CD1c-positive myeloid dendritic cell (primary cell): ENCODE results near the gene XRN1.
"Not testable (repeated sequence)": the region's sequence is repeated elsewhere in the genome, so short reads cannot be mapped to it uniquely, and the experiment has no call there.

Source experiments
- DNase-seq: peaks from one replicate; pipeline ENCODE4 v3.0.0-alpha.2; 2016; ENCODE audit errors: extremely low spot score

The XRN1 gene, protein sequence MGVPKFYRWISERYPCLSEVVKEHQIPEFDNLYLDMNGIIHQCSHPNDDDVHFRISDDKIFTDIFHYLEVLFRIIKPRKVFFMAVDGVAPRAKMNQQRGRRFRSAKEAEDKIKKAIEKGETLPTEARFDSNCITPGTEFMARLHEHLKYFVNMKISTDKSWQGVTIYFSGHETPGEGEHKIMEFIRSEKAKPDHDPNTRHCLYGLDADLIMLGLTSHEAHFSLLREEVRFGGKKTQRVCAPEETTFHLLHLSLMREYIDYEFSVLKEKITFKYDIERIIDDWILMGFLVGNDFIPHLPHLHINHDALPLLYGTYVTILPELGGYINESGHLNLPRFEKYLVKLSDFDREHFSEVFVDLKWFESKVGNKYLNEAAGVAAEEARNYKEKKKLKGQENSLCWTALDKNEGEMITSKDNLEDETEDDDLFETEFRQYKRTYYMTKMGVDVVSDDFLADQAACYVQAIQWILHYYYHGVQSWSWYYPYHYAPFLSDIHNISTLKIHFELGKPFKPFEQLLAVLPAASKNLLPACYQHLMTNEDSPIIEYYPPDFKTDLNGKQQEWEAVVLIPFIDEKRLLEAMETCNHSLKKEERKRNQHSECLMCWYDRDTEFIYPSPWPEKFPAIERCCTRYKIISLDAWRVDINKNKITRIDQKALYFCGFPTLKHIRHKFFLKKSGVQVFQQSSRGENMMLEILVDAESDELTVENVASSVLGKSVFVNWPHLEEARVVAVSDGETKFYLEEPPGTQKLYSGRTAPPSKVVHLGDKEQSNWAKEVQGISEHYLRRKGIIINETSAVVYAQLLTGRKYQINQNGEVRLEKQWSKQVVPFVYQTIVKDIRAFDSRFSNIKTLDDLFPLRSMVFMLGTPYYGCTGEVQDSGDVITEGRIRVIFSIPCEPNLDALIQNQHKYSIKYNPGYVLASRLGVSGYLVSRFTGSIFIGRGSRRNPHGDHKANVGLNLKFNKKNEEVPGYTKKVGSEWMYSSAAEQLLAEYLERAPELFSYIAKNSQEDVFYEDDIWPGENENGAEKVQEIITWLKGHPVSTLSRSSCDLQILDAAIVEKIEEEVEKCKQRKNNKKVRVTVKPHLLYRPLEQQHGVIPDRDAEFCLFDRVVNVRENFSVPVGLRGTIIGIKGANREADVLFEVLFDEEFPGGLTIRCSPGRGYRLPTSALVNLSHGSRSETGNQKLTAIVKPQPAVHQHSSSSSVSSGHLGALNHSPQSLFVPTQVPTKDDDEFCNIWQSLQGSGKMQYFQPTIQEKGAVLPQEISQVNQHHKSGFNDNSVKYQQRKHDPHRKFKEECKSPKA (N-terminal part only)

DNA sequence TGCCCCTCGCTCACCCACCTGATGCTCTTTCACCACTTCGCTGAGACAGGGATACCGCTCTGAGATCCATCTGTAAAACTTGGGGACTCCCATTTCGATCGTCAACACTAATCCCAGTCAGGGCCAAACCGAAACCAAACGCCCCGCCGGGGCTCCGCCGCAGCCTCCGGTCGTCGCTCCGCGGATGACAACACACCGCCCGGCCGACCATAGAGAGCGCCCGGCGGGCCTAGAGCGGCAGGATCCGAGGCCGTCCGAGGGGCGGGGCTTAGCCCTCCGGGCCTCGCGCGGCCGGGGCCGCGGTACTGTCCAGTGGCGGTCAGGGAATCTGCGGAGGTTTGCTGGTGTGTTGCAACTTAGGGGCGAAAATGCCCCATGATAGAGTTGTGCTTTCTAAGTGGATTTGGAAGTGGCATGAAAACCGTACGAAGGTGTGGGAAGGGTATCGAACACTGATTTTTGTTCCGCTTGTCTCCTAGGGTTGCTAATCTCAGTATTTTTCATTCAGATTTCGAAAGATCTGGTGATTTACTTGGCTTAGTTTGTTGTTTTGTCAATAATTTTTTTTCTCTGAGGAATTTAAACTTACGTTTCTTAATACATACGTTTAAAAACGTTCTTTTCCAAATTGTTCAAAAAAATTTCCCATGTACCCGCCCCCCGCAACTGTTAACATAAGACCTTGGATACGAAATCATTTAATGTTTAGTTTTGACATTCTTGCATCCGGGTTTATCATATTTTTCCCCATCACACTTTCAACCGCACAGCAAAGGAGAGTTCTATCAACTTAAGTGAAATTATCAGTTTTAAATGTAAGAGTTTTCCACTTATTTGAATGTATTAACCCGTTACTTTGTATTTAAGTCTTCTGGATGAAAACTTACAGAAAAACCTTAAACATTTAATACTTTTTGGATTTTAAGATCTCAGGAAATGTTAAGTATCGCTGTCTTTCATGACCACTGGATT is at the start of gene XRN1:
Gene XRN1 (minus strand): TSS at position 186 of the 972 bp plus-strand sequence. CDS start 93 bp downstream, at position 93.
- DNase-seq: peak; percentile 97

DNA sequence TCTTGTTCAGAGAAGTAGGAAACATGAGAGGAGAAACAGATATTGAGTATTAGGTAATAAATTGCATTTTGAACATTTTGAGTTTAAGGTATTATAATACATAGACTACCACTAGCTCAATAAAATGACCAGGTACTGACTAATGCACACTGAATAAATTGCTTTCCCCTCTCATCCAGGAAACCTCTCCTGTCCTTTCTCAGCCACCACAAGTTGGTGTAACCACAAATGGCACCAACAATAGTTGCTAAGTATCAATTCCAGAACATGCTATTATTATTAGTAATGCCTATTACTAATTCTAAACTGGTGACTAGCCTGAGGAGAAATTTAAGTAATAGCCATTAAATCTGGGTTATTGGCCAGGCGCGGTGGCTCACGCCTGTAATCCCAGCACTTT is 47.3 kb upstream of the XRN1 start:
- DNase-seq: no peak

DNA sequence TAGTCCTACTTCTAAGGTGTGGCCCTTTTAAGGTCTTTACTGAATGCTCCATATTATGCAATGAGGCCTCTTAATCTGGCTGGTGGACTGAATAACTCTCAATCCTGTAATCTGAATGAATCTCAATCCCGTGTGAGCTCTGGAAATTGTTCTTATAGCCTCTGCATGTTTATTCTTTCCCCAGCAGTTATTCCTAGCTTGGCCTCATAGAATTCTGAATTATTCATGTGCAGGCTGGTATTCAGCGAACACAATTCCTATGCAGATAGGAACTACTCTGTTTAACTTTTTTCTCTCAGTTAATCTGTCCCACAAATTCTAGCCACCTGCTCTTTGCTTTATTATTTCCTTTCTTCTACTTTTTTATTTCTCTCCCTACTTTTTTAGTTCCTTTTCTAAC is 44.3 kb upstream of the XRN1 start:
- DNase-seq: no peak

DNA sequence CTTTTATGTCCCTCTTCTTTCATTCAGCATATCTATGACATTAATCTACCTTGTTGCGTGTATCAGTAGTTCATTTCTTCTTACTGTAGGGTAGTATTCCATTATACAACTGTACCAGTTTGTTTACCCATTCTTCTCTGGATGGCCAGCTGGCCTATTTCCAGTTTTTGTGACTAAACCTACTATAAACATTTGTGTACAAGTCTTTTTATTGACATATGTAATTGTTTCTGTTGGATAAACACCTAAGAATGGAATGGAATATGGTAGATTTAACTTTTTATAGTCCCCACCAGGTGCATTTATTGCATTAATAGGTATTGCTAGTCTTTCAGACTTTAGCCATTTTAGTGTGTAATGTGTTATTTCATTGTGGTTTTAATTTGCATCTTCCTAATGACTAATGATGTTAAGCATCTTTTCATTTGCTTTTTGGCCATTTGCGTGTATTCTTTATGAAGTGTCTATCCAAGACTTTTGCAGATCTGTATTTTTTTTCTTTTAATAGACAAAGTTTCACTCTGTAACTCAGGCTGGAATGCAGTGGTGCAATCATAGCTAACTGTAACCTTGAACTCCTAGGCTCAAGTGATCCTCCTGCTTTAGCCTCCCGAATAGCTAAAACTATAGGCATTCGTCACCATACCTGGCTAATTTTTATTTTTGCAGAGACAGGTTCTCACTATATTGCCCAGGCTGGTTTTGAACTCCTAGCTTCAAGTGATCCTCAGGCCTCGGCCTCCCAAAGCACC is 41.9 kb upstream of the XRN1 start:
- DNase-seq: no peak

DNA sequence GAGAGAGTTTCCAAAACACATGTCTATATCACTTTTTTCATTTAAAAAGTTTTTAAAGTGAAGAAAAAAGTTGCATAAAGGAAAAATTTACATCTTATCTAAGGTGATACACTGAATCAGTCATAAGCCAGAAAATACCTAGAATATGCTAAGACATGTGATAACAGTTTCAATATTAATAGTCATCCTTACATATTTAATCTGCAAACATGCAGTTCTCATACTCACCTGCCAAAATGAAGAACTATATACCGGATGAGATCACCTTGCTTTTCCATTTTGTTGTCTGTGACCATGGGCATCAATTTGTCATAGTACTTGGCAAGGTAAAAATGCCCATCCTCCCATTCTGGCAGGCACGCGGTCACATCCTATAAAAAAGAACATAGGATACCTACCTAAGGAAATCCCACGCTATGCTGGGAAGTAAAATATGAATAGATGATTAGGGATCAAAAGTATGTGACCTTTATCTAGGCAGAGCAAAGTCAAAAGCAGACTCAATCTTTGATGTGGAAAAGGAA is 37.1 kb upstream of the XRN1 start:
- no peak for DNase-seq

DNA sequence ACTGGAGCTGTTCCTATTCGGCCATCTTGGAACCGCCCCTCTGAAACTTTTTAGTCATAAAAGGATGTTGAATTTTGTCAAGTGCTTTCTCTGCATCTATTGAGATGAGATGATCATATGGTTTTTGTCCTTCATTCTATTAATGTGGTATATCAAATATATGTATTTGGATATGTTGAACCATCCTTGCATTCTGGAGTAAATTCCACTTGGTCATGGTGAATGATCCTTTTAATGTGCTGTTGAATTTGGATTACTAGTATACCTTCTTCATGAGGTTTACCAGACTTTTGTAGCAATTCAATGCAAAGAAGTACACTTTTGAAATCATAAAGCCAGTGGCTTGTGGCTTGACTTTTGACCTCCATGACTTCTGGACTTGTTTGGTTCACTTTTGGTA is 33.4 kb upstream of the XRN1 start:
- no peak for DNase-seq

DNA sequence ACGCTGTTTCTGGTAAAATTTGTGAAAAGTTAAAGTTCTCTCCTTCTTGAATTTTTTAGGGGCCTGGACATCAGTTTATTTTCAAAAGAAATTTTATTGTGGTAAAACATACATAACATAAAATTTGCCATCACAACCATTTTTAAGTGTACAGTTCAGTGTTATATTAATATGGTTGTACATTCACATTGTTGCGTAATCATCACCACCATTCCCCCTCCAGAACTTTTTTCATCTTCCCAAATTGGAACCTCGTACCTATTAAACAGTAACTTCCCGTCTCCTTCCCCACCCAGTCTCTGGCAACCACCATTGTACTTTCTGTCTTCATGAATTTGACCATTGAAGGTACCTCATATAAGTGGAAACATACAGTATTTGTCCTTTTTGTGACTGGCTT is 23.0 kb upstream of the XRN1 start:
- no peak for DNase-seq

DNA sequence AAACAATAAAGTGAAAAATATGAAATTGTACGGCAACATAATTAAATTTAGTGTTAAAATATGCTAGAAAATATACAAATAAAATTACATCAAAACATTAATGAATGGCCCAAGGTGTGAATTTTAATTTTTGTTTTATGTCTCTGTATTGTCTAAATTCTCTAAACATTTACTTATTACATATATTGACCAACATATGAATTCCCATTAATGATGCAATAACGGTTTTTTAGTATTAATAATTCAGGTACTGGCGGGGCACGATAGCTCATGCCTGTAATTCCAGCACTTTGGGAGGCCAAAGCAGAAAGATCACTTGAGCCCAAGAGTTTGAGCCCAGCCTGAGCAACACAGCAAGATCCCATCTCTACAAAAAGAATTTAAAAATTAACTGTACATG is 20.6 kb upstream of the XRN1 start:
- DNase-seq: no peak

DNA sequence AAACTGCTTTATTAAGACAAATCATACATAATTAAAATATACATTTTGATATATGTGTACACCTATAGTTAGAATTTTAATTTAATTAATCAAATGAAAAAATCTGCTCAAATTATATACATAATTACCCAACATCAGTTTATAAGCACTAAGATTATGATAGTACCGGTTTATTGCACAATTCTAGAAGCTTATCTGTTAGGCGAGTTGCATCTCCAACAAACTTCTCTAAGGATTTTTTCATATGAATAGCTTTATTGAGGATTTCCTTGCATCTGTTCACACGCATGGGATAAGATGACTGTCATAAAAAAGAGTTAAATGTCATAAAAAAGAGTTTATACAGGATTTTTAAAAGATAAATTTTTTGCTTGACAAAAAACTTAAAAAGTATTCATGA is 19.9 kb upstream of the XRN1 start:
- no peak for DNase-seq

DNA sequence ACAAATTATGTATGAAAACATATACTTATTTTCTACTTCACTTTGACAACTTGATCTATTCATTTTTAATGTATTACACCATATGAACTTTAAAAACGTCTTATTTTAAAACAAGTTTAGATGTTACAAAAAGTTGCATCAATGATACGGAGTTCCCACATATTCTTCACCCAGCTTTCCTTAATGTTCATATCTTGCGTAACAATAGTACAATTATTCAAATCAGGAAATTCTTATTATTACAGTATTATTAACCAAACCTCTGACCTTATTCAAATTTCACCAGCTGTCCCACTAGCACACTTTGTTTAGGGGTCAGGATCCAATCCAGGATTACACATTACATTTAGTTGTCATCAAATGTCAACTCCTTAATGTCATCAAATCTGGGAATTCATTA is 12.9 kb upstream of the XRN1 start:
- no peak for DNase-seq

DNA sequence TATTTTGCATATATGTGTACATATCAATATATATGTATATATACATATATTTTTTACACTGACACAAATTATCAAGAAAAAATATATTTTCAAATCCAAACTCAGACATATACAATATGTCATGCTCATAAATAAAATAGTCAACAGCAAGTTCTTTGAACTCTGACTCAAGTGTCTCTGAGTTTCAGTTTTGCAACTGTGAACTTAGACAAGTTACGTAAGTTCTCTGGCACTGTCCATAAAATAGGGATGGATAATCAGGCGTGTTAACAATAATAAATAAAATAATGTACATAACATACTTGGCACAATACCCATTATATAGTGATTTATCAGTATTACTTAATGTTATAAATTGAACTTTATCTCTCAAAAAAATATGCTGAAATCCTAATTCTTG is 12.1 kb upstream of the XRN1 start:
- no peak for DNase-seq

DNA sequence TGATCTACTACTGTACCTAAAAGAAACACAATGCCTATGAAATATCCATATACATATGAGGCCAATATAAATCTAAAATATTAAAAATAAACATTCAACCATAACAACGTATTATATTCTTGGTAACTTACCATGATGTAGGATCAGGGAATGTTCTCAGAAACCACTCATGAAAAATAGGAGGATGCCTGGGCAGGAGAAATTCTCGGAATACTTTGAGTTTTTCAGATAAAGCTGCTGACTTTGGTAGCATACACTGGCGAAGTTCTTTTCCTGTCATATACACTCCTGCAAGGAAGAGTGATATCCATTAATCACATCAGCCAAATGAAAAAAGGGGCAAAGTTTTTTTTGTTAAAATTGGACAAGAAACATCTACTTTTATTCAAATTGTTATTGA is 11.3 kb upstream of the XRN1 start:
- no peak for DNase-seq

DNA sequence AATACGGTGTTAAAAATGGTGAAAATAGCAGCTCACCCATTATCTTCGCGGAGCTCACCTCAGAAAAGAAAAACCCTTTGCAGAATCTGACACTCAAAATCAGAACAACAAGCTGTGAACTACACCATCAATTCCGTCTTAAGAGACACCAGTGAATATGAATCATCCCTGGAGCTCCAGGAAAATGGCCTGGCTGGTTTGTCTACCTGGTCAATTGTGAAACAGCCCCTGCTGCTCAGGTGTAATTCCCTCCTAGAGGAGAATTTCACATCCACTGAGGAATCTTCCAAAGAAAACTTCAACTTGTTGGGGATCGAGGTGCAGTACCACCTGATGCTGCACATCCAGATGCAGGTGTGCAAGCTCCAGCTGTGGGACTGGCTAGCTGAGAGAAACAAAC is 3.0 kb upstream of the XRN1 start:
- DNase-seq: no peak

DNA sequence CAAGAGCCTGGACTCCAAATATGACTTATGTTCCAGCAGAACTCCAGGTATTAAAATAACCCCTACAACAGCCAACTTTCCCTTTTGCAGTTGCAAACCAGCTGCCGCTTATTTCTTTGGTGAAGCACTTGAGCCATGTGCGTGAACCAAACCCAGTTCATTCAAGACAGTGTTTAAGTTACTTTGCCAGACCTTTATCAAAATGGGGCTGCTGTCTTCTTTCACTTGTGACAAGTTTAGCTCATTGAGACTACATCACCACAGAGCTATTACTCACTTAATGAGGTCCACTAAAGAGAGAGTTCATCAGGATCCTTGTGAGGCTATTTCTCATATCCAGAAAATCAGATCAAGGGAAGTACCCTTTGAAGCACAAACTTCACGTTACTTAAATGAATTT is 2.4 kb upstream of the XRN1 start:
- DNase-seq: no peak

DNA sequence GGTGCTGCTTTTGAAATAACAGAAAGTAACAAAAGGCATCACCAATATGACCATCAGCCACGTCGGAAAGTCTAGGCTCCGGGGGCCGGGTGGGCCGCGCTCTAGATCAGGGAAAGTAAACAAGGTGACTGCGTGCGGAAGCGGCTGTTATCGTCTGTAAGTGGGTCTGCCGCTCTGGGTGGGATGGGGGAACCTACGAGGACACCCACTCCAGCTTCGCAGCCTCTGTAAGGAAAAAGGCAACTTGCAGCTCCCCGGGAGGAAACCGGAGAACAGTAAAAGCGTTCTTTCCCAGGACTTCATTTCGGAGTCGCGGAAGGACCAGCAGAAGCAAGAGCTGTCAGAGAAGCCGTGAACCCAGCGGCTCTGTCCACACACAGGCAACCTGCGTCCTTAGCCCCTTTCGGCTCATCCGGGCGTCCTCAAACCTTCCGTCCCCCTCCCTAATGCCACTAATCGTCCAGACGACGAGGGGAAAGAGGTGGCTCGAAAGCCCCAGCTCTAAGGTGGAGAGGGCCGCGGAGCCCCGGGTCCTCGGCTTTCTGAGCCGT is 461 bp downstream of the XRN1 start:
- peak; percentile 53 for DNase-seq

DNA sequence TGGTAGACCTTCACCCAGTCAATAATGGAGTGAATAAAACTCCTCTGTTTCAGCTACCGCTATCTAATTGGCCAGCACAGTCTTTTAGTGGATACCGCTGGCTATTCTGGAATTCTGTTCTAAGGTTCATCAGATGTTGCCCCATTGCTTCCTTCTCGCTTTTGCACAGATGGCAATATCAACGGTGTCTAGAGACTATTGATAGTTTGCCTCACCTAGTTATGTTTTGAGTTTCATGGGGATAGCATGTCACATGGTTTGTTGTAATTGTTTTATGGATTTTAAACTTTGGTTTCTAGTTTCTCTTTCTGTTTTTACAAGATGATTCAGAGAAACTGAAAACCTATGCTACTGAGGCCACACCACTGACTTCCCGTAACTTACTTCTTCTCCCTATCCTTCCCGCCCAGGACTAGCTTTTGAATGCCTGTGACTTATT is 2.0 kb downstream of the XRN1 start:
- DNase-seq: peak; percentile 43

DNA sequence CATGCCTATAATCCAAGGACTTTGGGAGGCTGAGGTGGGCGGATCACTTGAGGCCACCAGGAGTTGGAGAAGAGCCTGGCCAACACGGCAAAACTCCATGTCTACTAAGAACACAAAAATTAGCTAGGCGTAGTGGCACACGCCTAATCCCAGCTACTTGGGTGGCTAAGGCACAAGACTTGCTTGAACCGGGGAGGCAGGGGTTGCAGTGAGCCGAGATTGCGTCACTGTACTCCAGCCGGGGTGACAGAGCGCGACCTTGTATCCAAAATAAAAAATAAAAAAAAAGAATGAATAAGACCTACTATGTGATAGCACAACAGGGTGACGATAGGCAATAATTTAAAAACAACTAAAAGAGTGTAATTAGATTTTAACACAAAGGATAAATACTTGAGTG is 3.5 kb downstream of the XRN1 start:
- DNase-seq: no peak

DNA sequence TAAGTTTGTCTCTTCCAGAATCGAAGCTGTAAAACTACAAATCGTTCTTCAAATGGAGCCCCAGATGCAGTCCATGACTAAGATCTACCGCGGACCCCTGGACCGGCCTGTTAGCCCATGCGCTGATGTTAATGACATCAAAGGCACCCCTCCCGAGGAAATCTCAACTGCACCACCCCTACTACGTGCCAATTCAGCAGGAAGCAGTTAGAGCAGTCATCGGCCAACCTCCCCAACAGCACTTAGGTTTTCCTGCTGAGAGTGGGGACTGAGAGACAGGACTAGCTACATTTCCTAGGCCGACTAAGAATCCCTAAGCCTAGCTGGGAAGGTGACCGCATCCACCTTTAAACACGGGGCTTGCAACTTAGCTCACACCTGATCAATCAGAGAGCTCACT is 4.8 kb downstream of the XRN1 start:
- DNase-seq: not testable (repeated sequence)

DNA sequence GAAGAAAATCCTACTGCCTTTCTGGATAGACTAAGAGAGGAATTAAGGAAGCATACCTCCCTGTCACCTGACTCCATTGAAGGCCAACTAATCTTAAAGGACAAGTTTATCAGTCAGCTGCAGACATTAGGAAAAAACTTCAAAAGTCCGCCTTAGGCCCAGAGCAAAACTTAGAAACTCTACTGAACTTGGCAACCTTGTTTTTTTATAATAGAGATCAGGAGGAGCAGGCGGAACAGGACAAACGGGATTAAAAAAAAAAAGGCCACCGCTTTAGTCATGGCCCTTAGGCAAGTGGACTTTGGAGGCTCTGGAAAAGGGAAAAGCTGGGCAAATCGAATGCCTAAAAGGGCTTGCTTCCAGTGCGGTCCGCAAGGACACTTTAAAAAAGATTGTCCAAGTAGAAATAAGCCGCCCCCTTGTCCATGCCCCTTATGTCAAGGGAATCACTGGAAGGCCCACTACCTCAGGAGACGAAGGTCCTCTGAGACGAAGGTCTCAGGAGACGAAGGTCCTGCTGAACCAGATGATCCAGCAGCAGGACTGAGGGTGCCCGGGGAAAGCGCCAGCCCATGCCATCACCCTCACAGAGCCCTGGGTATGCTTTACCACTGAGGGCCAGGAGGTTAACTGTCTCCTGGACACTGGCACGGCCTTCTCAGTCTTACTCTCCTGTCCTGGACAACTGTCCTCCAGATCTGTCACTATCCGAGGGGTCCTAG is 8.2 kb downstream of the XRN1 start:
- not testable (repeated sequence) for DNase-seq
